Activated CD8-positive, alpha-beta memory T cell treated with anti-CD3 and anti-CD28 coated beads, Interleukin-2, amount 50 U/mL, for 4 hours (primary cell): ENCODE results near the gene PRPF31.
"Not testable (repeated sequence)": the region's sequence is repeated elsewhere in the genome, so short reads cannot be mapped to it uniquely, and the experiment has no call there.

Experiments used
- DNase-seq: peaks from one replicate; pipeline ENCODE4 v3.0.0-alpha.2; 2020

The PRPF31 gene

DNA sequence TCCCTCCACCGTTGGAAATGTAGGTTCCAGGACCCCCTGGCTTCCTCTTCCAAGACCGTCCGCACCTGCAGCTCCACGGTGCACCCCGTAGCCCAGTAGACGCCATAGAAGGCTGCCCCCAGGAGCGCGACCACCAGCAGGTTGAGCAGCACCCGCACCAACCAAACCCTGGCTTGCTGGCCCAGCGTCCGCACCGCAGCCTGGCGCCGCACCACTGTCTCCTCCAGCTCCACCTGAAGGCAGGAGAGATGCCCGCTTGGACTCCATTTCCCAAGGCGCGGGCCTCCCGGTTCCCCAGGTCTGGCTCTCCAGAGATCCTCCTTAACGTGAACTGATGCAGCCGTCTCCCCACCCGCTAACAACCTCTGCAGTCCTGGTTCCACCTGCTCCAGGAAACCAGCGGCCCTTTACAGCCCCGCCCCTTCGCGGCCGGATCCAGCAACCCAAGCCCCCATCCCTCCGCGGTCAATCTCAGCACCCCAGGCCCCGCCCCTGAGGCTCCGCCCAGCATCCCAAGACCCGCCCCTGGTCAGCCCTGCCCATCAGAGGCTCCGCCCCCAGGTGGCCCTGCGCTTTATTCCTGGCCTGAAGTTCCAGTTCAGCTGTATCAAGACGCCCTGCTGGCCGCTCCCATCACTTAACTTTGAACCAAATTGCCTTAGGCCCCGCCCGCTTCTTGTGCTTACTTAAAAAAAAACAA, 49.0 kb downstream of the PRPF31 start:
- DNase-seq: peak; percentile 42

DNA sequence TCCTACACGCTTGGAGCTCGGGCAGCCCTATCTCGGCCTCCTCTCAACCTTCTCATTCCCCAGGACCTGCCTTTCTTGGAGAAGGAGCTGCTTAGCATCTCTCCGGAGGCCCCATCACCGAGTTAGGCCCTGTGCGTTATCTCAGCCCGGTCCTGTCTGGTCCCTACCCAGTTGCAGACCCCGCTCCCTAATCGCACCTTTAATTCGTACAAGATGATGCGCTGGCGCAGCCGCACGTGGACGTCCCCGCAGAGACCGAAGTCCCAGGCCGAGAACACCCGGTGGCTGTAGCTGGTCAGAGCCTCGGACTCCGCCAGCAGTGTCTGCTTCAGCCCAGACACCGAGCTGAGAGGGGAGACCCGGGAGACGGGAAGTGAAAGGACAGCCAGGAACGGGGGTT, 49.7 kb downstream of the PRPF31 start:
- DNase-seq: no peak

DNA sequence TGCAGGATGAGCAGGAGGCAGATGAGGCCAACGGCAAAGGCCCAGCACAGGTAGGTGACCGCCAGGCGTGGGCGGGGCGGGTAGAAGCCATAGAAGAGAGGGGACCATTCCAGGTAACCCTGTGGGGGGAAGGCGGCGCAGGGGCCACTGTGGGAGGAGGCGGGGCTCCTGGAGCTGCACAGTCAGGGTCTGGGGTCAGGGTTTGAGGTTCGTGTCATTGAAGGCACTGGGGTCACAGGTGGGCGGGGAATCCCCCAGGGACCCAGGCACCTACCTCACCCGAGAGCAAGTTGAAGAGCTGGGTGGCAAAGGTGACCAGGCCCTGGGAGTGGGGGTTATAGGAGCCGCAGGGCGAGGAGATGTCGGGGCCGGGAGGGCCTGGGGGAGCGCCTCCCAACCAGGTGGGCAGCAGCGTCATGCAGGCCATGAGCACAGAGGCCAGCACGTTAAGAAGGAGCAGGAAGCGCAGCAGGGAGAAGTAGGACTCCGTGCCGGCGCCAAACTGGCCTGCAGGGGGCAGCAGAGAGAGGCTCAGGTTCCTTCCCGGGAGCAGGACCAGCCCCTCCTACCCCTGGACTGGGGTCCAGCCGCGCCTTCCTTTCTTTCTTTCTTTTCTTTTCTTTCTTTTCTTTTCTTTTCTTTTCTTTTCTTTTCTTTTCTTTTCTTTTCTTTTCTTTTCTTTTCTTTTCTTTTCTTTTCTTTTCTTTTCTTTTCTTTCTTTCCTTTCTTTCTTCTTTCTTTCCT, 52.8 kb downstream of the PRPF31 start:
- DNase-seq: peak; percentile 94

DNA sequence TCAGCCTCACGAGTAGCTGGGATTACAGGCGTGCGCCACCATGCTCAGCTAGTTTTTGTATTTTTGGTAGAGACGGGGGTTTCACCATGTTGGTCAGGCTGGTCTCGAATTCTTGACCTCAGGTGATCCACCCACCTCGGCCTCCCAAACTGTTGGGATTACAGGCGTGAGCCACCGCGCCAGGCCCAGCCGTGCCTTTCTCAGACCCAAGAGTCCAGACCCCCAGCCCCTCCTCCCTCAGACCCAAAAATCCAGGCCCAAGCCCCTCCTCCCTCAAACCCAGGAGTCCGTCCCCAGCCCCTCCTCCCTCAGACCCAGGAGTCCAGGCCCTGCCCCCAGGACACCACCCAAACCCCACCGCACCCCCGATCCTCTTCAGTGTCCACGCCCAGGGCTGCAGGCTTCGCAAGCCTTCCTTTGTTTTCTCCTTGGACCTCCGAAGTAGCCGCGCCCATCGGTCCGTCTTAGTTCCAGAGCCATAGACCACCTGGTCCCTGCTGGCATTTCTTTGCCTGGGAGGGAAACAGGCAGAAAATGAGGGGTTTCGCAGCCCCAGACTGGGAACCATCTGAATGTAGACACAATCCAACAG, 53.7 kb downstream of the PRPF31 start:
- no peak for DNase-seq

DNA sequence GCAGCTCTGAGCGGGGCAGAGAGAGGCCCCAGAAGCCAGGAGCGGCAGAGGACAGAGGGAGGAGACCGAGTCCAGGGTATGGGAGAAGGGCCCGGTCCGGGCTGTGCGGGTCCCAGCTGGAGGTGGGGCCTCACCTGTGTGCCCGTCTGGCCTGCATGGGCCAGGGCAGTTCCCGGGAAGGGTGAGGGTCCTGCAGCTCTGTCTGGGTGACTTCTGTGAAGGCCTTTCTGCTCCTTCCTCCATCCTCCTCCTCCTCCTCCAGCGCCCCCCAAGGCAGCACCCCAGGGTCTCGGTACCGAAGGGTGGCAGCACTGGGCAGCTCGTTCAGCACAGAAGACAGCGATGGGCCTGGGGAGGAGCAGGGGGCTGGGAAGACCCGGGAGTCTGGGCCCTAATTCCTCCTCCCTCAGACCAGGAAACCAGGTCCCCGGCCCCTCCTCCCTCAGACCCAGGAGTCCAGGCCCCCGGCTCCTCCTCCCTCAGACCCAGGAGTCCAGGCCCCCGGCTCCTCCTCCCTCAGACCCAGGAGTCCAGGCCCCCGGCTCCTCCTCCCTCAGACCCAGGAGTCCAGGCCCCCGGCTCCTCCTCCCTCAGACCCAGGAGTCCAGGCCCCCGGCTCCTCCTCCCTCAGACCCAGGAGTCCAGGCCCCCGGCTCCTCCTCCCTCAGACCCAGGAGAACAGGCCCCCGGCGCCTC, 56.3 kb downstream of the PRPF31 start:
- not testable (repeated sequence) for DNase-seq

DNA sequence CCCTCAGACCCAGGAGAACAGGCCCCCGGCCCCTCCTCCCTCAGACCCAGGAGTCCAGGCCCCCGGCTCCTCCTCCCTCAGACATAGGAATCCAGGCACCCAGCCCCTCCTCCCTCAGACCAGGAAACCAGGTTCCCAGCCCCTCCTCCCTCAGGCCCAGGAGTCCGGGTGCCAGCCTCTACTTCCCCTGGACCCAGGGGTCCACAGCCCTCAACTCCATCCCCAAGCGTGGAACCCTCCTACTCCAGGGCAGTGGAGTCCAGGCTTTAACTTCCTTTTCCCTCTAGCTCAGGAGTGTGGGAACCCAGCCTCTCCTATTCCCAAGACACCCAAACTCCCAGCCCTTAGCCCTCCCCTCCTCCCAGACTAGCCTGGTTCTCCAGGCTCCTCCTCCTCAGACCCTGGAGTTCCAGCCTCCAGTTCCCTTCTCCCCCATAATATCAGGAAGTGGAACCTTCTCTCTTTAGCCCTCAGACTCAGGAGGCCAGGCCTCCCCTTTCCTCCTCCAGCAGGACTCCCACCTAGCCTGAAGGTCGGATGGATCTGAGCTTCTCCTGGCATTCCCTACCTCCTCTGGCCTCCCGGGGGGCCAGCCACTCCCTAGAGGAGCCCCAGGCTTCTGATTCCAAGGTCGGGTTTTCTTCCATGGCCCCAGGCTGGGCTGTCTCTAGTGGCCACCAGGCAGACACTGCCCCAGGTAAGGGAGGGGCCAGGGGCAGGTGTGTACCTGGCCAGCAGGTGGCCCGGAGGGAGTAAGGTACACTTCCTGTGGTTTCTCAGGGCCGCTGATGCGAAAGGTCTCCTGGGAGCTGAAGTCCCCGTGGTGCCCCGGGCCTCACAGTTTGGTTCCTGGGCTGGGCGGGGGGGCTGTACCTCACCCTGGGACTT, 57.2 kb downstream of the PRPF31 start, which contains the start of gene TMC4:
TSS of gene TMC4 (minus strand) at position 690 of the 888 bp plus-strand sequence. CDS start at position 647, 43 bp downstream.
- DNase-seq: no peak

DNA sequence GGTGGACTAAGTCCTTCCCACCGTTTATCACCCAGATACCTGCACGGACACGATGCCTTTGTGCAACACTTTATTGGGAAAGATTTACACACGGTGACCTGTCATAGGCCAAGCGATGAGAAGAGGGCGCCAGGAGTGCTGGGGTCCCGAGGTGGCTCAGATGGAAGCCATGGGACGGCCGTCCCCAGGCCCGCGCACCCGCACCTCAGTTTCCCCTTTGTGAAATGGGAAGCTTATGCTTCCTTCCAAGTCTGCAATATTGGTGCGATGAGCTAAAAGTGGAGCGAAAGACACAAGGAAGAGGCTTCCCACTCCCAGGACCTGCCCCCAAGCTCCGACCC, 57.8 kb downstream of the PRPF31 start:
- DNase-seq: no peak

DNA sequence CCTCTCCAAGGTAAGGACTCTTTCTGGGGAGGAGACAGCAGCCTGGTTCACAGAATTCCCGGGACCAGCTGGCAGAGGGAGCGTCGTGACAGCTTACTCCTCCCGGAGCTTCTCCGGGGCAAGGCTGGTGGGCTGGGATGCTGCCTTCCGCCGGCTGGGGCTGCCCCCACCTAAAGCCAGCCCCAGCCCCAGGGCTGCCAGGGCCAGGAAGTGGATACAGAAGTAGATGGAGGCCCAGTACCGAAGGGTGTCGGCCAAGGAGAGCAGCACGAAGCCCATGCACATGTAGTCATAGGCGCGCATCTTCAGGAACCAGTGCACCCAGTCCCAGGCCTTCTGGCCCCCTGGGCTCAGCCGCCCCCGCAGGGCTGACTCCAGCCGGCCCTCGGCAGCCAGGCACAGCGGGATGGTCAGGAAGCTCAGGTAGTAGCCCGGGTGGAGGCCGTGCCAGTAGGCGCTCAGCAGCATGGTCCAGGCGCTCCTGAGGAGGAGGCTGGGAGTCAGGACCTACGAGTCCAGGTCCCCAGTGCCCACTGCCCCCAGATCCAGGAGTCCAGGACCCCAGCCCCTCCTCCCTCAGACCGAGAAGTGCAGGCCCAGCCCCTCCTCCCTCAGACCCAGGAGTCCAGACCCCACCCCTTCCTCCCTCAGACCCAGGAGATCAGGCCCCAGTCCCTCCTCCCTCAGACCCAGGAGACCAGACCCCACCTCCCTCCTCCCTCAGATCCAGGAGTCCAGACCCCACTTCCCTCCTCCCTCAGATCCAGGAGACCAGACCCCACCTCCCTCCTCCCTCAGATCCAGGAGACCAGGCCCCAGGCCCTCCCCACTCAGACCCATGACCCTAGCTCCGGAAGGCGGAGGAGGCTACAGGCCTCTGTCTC, 58.6 kb downstream of the PRPF31 start:
- DNase-seq: no peak

DNA sequence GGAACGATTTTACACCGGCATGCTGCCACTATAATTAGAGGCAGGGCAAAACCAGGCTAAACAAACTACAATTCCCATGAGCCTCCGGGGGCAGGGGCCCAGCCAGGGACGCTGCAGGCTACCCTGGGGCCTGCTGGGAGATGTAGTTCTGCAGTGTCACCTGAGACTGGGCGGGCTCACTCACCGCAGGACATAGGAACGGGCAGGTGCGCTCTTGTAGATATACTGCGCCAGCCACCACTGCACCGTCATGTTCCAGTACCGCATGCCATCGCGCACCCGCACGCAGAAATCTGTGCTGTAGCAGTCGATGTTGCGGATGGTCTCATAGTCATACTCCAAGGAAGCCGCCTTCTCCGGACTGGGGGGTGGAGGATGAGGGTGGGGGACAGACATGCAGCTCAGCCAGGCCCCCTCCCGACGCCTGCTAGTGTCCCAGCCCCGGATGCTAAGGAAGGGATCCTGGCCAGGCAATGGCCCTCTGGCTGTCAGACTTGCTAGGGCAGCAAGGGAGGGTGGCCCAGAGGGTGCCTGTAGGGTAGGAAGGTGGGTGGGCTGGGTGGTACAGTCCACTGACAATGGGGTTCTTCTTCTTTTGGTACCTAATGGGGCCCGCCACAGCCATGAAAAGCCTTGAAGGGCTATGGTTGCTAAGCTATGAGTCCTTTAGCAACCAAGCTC, 63.2 kb downstream of the PRPF31 start:
- DNase-seq: peak; percentile 39

DNA sequence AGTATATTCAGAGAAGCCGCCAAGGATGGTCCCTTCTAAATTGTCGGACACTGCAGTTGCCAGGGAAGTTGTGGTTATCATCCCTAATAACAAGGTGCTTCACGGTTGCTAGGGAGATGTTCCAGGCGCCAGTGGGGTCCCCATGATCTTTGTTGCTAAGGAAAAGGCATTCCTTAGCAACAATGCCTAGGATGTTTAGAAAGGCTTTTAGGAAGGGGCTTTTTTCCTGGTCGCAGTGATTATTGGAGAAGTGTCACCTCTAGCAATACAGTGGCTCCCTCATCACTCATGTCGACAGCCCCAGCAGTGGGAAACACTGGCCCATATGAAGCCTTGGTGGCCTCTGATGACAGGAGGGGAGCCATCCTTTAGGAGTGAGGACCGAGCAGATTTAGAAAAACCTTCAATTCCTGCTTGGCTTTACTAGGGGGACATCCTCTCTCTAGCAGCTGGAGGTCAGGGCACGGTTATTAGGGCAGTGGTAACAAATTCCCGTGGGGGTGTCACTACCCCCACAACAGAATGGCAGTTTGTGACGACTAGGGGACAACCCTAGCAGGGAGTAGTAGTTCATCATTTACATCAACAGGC, 63.8 kb downstream of the PRPF31 start:
- no peak for DNase-seq

DNA sequence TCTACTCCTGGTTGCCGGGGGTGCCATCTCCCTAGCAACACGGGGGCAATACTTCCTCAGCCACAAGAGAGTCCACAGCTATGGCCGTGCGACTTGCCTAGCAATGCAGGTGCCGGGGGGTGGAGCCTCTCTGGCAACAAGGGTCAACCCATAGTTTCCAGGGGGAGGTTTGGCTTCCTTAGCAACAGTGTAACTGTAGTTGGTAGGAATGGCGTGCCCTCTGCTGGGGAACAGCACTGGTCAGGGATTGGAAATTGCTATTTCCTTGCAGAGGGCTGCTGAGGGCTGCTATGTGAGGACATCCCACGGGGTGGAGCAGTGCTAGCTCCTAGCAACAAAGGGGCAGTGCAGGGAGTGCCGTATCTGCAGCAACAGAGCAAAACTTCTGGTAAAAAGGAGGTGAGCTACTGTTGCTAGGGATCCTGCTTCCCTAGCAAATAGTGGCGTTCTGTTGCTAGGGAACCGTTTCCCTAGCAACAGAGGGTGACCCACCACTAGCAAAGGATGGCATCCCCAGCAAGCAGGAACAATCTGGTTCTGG, 64.4 kb downstream of the PRPF31 start:
- no peak for DNase-seq

DNA sequence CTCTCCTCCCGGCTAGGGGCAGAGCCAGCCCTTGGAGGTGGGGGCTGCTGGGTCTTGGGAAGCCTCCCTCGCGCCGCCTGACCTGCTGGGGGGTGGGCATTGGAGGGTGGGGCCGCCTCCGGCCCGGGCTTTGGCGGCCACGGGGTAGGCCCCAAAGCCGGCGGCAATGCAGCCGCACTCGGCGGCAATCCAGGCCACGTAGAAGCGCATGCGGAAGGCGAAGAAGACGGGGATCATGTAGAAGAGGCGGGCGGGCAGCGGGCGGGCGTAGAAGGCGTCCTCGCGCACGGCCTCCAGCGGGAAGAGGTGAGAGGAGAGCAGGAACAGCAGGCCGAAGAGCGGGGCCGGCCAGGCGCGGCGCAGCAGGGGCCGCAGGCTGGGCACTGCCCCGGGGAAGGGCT, 65.1 kb downstream of the PRPF31 start:
- DNase-seq: no peak
